GM21447 (cell line): ENCODE results near the gene PLEKHG4B.
"Not testable (repeated sequence)": the region's sequence is repeated elsewhere in the genome, so short reads cannot be mapped to it uniquely, and the experiment has no call there.

Experiments
- ATAC-seq: cut with Tn5 transposase; IDR thresholded peaks from one replicate; pipeline ENCODE4 v1.9.1; 2021; ENCODE audit not compliant: unreplicated experiment

The PLEKHG4B gene

DNA sequence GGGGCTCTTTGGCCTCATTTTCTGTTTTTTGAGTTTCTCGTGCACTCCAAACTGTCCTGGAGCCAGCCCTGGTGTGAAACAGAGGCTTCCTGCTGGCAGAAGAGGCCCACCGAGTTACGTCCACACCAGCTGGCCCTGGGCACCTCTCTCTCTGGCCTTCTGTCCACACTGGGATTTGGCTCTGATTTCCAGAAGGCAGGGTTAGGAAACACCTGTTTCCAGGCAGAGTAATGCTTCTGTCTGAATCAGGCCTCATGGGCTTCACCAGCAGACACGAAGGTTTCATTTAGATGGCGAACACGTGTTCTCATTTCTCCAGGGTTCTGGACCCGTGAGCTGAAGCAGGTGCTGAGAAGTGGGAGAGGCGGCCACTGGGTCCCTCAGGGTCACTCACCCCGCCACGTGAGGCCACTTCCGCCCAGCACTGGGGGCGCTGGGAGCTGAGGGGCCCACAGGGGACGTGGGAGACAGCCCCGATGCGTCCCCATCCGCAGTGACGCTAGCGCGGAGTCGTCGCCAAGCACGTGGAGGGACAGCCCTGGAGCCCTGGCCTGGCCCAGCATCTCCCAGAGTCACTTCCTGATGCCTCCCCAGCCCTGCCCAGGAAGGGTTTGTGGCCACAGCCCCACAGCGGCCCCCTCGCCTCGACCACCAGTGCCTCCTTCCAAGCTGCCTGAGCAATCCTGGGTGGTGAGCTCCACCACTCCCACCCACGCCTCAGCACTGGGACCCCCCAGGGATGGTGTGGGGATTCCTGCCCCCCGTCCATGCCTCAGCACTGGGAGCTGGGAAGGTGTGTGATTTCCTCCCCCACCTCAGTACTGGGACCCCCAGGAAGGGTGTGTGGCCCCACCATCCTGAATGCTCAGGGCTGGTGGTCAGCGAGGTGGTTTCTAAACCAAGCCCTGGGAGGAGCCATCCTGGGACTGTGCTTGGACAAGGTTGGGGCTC lies 94.4 kb downstream of the PLEKHG4B start:
- no peak for ATAC-seq

DNA sequence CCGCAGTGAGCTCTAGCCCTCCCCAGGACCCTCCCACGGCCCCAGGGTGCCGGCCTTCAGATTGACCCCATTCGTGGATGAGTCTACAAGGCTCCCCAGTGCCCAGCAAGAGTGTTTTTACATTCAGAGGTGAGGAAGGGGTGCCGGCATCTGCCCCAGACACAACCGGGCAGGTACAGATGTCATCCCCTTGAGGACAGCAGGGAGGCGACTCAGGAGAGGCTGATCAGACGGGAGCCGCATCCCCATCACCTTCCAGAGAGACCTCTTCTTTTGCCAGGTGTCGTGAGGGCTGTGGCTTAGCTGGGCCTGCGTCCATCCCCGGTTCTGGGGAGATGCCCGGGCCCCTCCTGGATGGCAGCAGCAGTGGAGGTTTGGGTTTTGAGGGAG lies 95.1 kb downstream of the PLEKHG4B start:
- ATAC-seq, result no peak

DNA sequence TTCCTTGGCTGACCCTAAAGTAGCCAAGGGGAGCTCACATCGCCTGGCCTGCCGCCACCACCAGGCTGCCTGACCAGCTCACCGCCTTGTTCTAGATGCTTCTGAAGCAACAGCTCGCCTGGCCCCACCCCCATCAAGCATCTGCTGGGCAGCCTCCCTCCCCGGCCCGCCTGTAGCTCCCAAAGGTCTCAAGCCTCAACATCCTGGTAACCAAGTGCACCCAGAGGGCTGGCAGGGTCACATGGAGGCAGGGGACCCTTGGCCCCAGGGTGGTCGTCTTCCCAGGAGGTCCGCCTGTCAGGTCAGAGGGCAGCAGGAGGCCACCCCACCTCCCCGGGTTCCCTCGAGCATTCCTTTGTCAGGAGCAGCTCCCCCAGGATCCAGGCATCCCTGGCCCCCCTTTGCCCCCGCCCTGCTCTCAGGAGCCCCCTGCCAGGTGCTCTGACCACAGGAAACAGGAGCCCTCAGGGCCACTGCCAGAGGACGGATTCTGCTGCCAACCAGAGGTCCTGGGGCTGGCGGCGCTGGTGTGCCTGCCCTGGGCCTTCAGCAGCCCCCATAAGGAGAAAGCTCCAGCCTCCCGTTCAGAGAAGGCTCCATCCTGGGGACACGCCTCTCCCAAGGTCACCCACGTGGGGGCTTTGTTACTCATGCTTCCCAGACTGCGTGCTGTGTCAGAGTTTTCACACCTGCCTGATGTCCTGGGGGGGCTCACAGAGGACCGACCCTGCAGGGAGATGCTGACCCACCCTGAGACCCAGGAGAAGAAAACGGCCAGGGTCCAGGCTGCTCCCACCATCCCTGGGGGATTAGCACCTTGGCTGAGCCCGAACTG lies 95.9 kb downstream of the PLEKHG4B start:
- ATAC-seq, result no peak

DNA sequence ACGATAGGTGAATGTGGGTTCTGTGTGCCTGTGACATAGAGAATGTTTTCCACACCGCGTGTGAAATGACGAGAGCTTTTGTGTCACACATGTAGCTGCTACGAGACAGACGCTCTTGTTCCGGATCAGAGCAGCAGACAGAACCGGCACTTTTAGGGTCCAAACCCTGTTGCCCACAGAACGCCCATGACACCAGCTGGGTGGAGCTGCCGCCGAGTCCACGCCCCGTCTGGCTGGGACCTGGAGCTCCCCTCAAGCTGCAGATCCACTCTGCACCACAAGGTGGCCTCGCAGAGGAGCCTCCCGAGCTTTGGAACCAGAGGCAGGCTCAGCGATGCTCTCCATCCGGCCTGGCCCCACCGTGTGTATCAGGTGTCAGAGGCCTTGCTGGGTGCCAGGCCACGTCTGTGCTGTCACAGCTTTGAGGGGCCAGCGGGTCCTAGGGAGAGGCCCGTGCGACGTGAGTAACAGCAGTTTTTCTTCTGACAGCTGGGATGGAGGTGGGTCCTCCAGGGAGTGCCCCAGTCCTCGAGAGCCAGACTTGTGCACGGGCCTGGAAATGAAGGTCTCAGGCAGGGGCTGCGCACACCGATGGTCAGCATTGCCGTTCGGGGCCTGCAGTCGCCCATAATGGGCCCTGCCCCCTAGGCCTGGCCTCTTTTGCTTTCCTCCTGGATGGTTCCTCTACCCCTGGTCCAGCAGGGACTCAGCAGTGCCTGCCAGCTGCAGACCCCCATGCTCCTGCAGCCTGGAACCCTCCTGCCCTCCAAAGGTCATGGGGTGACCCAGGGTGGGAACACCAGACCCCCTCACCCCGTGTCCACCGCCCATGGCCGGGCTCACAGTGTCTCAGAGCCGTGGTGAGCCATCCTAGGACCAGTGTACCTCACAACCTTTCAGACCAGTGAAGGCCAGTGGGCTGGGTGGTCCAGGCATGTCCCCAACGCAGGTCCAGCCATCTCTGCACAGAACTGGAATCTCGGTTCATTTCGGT lies 96.8 kb downstream of the PLEKHG4B start:
- peak; percentile 59 for ATAC-seq

DNA sequence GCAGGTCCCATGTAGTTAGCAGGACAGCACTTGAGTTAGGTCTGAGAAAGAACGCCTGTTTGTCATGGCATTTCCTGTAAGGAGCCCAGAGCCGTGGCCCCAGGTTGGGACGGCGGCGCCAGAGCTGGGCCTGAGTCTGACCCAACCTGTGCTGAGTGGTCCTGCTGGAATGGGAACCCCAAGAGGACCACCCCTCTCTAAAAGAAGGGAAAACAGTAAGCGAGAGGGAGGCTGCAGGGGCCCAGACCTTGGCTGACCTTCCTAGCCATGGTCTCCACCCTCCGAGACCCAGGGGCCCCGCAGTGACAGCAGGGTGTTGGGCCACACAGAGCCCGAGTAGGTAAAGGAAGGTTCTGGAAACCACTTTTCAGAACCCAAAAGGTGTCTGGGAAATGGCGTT lies 97.5 kb downstream of the PLEKHG4B start:
- ATAC-seq, result no peak

DNA sequence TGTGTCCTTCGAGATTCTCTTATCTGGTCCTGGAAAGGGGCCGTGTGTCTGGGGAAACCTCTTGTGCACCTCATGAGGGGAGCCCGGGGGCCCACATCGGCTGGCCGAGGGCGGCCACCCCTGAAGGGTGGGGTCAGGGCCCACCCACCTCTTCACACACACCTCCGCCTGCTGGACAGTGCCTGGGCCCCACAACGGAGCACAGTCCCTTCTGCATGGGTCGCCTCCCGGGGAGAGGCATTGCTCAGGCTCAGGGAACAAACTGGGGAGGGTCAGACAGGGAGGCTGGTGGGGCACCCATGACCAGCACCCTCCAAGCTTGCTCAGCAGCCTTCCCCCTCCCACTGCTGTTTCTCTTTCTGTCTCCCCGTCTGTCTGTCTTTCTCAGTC lies 98.0 kb downstream of the PLEKHG4B start:
- no peak for ATAC-seq

DNA sequence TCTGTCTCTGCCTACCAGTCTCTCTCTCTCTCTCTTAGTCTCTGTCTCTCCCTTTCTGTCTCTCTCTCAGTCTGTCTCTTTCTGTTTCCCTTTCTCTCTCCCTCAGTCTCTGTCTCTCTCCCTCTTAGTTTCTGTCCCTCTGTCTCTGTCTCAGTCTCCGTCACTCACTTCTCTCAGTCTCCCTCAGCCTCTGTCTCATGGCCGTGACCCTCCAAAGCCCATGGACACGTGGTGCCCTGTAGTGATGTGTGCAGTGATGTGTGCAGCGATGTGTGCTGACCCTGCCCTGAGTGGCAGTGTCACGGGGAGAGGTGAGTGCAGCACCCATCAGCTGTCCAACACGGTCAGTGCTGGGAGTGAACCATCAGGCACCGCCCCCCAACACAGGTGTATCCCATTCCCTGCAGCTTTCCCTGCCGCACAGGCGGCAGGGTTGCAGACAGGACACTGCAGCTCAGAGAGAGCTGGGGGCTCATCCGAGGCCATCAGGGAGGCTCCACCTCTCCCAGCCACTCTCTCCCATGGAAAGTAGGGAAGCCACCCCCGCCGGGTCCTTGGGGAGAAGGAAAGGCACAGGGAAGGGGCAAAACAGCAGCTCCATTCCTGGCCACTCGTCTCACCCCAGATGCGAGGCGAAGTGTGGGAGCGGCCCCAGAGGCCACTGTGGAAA lies 98.5 kb downstream of the PLEKHG4B start:
- ATAC-seq, result peak; percentile 54

DNA sequence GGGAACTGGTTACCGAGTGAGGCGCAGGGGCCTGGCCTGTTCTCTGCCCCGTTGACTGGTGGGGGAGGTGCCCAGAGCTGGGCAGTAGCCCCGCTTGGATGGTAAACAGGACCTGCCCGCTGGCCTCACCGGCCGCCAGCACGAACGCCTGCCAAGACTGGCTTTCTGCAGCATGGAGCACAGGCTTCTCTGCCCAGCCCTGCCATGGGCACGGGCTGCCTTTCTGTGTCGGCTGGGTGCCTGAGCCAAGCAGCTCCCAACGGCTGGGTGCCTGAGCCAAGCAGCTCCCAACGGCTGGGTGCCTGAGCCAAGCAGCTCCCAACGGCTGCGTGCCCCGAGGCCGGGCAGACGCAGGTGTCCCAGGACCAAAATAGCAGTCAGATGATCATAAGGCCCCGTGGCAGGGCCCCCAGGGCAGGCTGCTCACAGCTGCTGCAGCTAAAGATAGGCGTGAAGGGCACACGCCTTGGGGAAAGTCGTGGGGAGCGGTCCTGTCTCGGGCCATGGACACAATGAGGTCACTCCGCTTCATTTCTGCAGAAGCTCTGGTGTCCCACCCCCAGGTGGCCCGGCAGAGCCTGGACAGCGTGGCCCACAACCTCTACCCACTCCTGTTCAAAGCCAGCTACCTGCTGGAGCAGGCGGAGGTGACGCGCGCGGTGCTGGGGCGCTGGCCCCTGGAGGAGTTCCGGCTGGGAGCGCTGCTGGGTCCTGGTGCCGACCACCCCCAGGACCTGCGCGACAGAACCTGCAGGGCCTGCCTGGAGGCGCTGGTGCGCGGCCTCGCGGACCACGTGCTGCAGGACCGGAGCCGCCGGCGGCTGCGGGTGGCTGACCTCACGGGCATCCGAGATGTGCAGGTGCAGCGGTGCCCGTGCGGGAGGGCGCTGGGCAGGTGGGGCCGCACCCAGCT lies 99.3 kb downstream of the PLEKHG4B start, which contains the start of gene LRRC14B:
Gene LRRC14B (plus strand): TSS at position 460 of the 913 bp plus-strand sequence. CDS start 44 bp downstream, at position 504.
- peak; percentile 49 for ATAC-seq

DNA sequence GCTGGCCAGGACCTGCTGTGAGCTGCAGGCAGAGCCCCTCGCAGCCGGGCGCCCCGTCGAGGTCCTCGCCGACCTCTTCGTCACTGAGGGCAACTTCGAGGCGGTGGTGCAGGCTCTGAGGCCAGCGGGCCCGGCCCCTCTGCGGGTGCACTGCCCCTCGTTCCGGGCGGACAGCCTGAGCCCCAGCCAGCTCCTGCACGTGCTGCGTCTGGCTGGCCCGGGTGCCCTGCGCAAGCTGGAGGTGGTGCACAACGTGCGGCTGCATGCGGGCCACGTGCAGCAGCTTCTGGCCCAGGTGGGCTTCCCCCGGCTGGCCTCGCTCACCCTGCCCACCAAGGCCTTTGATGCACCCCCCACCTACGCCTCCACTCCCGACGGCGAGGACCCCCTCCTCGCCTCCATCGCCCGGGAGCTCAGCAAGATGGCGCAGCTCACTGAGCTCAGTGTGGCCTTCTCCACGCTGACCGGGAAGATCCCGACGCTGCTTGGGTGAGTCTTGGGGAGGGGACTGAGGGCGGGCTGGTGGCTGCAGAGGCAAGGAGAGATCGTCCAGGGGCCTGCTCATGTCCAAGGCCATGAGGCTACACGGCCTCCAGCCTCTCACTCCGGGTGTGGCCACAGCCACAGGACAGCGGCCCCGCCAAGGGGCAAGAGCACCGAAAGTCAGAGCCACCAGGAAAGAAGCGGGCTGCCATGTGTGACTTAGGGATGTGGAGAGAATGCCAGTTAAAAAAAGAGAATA lies 100.2 kb downstream of the PLEKHG4B start:
- ATAC-seq, result no peak

DNA sequence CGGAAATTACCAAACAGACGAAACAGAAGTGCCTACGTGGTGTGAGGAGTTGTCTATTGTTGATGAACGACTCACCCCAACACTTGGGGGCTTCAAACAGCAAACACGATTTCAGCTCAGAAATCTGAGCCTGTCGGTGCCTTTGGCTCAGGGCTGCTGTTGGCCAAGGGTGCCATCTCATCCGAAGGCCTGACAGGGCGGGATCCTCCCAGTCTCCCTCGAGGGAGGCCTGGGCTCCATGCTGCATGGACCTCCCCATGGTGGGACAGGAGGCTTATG lies 100.7 kb downstream of the PLEKHG4B start:
- ATAC-seq, result no peak

DNA sequence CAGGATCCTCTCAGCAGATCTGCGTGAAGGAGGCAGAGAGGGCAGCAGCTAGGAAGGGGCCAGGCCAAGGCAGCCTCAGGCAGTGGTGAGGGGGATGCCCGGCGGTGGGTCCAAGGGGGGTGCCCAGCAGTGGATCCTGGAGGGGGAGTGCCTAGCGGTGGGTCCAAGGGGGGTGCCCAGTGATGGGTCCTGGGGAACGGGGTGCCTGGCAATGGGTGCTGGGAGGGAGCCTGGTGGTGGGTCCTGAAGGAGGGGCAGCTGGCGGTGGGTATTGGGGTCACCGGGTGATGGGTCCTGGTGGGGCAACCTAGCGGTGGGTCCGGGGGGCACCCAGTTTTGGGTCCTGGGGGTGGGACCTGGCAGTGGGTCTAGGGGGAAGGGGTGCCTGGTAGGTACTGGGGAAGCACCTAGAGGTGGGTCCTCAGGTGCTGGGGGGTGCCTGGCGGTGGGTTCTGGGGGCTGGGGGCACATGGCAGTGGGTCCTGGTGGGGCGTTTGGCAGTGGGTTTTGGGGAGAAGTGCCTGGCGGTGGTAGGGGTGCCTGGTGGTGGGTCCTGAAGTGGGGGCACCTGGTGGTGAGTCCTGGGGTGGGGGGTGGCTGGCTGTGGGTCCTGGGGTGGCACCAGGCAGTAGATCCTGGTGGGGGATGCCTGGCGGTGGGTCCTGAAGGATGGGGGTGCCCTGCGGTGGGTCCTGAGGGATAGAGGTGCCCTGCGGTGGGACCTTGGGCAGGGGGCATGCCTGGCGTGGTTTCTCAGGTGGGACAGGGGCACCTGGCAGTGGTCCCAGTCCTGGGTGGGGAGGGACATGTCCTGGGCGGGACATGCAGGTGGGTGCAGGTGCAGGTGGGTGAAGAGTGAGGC lies 101.2 kb downstream of the PLEKHG4B start:
- ATAC-seq, result no peak

DNA sequence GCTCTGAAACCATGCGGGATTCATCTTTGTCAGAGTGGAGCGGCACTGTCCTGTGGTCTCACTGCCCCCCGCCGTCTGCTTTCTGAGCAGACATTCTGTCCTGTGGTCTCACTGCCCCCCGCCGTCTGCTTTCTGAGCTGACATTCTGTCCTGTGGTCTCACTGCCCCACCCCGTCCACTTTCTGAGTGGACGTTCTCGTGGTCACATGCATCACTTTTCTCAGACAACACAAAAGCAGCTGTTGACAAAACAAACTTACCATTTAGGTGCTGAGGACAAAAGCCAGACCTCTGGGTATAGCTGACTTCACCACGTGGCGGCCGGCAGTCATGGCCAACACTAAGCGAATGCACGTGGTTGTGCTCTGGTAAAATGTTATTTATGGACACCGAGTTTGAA lies 102.1 kb downstream of the PLEKHG4B start:
- ATAC-seq, result no peak

DNA sequence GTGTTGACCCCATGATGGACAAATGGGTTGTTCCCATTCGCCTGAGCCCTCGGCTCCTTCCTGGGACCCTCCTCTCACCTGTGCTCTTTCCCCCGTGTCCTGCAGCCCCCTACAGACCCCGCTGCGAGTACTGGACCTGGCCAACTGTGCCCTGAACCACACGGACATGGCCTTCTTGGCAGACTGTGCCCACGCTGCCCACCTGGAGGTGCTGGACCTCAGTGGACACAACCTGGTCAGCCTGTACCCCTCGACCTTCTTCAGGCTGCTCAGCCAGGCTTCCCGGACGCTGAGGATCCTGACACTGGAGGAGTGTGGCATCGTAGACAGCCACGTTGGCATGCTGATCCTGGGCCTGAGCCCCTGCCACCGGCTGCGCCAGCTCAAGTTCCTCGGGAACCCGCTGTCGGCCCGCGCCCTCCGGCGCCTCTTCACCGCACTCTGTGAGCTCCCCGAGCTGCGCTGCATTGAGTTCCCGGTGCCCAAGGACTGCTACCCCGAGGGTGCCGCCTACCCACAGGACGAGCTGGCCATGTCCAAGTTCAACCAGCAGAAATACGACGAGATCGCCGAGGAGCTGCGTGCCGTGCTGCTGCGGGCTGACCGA lies 102.7 kb downstream of the PLEKHG4B start:
- ATAC-seq, result no peak

DNA sequence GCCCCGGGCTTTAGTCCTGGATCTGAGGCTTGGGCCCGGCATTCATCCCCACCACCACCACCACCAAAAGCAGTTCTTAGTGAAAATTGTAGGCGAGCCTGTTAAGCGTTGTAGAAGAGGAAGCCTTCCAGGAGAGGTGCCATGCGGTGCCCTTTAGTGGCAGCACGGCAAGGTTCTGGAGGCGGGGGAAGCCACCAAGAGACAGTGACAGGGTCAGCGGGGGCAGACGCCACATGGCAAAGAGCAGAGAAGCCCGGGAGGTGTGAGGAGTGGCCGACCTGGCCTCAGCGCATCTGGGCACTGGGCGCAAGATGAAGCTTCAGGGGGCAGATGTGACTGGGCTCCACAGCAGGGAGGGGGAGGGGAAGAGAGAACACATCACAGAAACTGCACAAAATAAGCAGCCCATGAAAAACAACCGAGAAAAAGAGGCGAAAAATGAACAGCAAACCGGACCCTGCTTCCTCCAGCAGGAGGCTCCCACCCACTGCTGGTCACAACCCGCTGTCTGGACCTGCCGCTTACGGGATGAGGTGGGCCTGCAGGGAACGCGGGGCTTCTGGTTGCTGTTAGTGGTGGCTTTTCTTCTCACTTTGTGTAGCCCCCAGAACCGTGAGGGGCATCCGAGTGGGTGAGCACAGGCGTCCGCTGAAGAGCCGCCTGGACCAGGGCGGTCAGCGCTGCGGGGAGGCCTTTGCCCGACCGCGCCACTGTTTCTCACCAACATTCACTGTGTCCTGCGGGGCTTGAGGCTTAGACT lies 103.6 kb downstream of the PLEKHG4B start:
- ATAC-seq, result no peak

DNA sequence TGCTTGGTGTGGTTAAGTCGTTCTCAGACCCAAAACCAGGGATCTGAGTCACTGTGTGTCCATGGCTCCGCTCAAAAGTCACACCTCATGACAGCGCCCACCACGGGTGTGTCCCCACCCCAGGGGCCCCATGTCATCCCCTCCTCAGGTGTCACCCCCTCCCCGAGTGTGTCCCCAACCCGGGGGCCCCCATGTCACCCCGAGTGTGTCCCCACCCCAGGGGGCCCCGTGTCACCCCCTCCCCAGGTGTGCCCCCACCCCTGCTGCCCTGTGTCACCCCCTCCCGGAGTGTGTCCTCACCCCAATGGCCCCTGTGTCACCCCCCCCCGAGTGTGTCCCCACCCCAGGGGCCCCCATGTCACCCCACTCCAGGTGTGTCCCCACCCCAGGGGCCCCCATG lies 104.4 kb downstream of the PLEKHG4B start:
- no peak for ATAC-seq

DNA sequence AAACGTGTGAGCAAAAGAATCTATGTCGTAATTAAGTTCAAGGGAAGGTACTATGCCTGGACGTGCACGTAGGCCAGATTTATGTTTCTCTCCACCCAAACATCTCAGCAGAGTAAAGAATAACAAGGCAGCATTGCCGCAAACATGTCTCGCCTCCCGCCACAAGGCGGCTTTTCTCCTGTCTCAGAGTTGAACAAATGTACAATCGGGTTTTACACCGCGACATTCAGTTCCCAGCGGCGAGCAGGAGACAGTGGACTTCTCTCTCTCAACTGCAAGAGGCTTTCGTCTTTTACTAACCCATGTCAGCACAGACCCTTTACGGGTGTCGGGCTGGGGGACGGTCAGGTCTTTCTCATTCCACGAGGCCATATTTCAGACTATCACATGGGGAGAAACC lies 105.1 kb downstream of the PLEKHG4B start:
- ATAC-seq, result not testable (repeated sequence)
